Hepatocyte (in vitro differentiated cells): ENCODE results near the gene PRDM16. TPM values are rescaled to one million over a fixed set of nuclear protein-coding genes. Genes with fewer than 3 reads are reported as not detected.

Experiments
- DNase-seq: peaks from one replicate; pipeline ENCODE4 v3.0.0-alpha.2; 2016; ENCODE audit warnings: low spot score
- H2AFZ ChIP-seq: fragments of 200-600 bp; sonication (generic); 2 replicates; pipeline ENCODE4 v1.6.0; 2016; ENCODE audit warnings: antibody characterized with exemption, mild to moderate bottlenecking
- H3K27ac ChIP-seq: fragments of 200-600 bp; sonication (generic); 2 replicates; pipeline ENCODE4 v1.5.1; 2016; ENCODE audit warnings: mild to moderate bottlenecking
- H3K27me3 ChIP-seq: fragments of 200-600 bp; sonication (generic); 2 replicates; pipeline ENCODE4 v1.6.1; 2016
- H3K36me3 ChIP-seq: fragments of 200-600 bp; sonication (generic); replicated peaks from 2 replicates; pipeline ENCODE4 v1.5.1; 2016; ENCODE audit warnings: low read depth; ENCODE audit not compliant: insufficient read depth
- H3K4me1 ChIP-seq: fragments of 200-600 bp; sonication (generic); 2 replicates; pipeline ENCODE4 v1.5.1; 2016; ENCODE audit warnings: mild to moderate bottlenecking, moderate library complexity; ENCODE audit not compliant: insufficient read depth
- H3K4me2 ChIP-seq: fragments of 200-600 bp; sonication (generic); 2 replicates; pipeline ENCODE4 v1.6.0; 2016
- H3K4me3 ChIP-seq: fragments of 200-600 bp; sonication (generic); 2 replicates; pipeline ENCODE4 v1.5.1; 2016; ENCODE audit warnings: mild to moderate bottlenecking
- H3K79me2 ChIP-seq: fragments of 200-600 bp; sonication (generic); 2 replicates; pipeline ENCODE4 v1.6.0; 2017; ENCODE audit warnings: mild to moderate bottlenecking
- H3K9me2 ChIP-seq: fragments of 200-600 bp; sonication (generic); replicated peaks from 2 replicates; pipeline ENCODE4 v1.6.0; 2017; ENCODE audit warnings: mild to moderate bottlenecking; ENCODE audit not compliant: insufficient read depth
- H3K9me3 ChIP-seq: fragments of 200-600 bp; sonication (generic); 2 replicates; pipeline ENCODE4 v1.5.1; 2016; ENCODE audit warnings: low read depth, mild to moderate bottlenecking
- H4K20me1 ChIP-seq: fragments of 200-600 bp; sonication (generic); 2 replicates; pipeline ENCODE4 v1.6.0; 2016; ENCODE audit warnings: mild to moderate bottlenecking; ENCODE audit not compliant: insufficient read depth, poor library complexity, severe bottlenecking
- CTCF ChIP-seq: fragments of 200-600 bp; sonication (generic); IDR thresholded peaks from 2 replicates; pipeline ENCODE4 v1.5.1; 2016; ENCODE audit warnings: antibody characterized with exemption, mild to moderate bottlenecking; ENCODE audit not compliant: poor library complexity
- EZH2 ChIP-seq: fragments of 200-600 bp; sonication (generic); IDR thresholded peaks from 2 replicates; pipeline ENCODE4 v1.6.1; 2016; ENCODE audit warnings: antibody characterized with exemption, mild to moderate bottlenecking, borderline replicate concordance
- EZH2phosphoT487 ChIP-seq: fragments of 200-600 bp; sonication (generic); IDR thresholded peaks from one replicate; pipeline ENCODE4 v1.6.1; 2018; ENCODE audit warnings: antibody characterized with exemption, mild to moderate bottlenecking, low read depth, moderate library complexity; ENCODE audit not compliant: unreplicated experiment, severe bottlenecking
- WGBS: methylation state at CpG from one replicate; pipeline ENCODE4 v1.1.6; 2016; ENCODE audit warnings: low lambda C conversion rate; ENCODE audit errors: missing lambda C conversion rate; 5-methylcytosine and 5-hydroxymethylcytosine counted together
- polyA plus RNA-seq: library from polyadenylated mRNA; unstranded; fragments of >200 nt; fragmentation: Nextera tagmentation; extraction: Ambion mirVana; gene quantifications from 2 replicates; pipeline ENCODE4 v1.2.1, GENCODE V29; 2016
- total RNA-seq: library from RNA; depleted of rRNA; stranded (reverse); fragments of >200 nt; gene quantifications from 2 replicates; pipeline ENCODE4 v1.2.3, GENCODE V29; 2014

PRDM16 gene
- total and polyA plus RNA-seq, 2 experiments from 2014 or later = 8.1 to 9.9 TPM

DNA sequence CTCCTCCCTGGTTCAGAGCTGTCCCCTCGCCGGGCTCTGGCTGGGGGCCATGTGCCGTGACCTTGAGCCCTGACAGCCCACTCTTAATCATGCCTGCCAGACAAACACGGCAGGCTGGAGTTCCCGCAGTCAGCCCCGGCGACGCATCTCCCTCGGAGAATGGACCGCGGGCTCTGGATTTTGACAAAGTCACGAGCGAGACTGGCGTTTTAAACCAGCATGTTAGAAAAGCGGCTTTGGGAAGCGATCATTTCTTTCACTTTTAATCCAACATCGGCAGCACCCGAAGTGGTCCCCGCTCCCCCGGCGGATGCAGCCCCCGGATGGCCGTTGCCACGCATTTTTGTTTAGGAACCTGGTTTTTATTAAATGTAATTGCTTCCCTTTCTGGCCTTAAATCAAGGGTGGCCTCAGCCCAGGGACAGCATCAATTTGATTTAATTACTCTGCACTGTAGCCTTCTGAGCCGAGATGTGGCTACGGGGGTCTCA, 70.9 kb downstream of the PRDM16 start:
- H3K4me3 ChIP-seq = no peak overlapping the region
- H3K79me2 ChIP-seq = no peaks in the 10 kb centered on the region
- peaks cover 18% of the 10 kb centered on the region for H3K4me1 ChIP-seq
- TF ChIP-seq EZH2 (no peak), CTCF (no peak), EZH2phosphoT487 (no peak)
- no peaks in the 10 kb centered on the region for H4K20me1 ChIP-seq
- H3K36me3 ChIP-seq = no peaks in the 10 kb centered on the region
- peak overlapping the region; percentile 69 for H3K4me2 ChIP-seq
- no peaks in the 10 kb centered on the region for H3K9me3 ChIP-seq
- WGBS = 50% methylated on average over 26 of the region's 26 CpGs
- H3K9me2 ChIP-seq = no peaks in the 10 kb centered on the region
- no peak for DNase-seq
- H3K27ac ChIP-seq = no peak overlapping the region
- no peaks in the 10 kb centered on the region for H3K27me3 ChIP-seq
- no peak overlapping the region for H2AFZ ChIP-seq

- Histone ChIP-seq H3K9me2 (no peaks in the 10 kb centered on the region), H3K9me3 (no peaks in the 10 kb centered on the region), H2AFZ (no peak overlapping the region), H4K20me1 (no peaks in the 10 kb centered on the region), H3K4me1 (peaks cover 12% of the 10 kb centered on the region), H3K79me2 (no peaks in the 10 kb centered on the region), H3K27ac (no peak overlapping the region), H3K36me3 (no peaks in the 10 kb centered on the region), H3K4me2 (peak overlapping the region; percentile 69), H3K27me3 (no peaks in the 10 kb centered on the region), H3K4me3 (no peak overlapping the region)
- no peak for TF ChIP-seq EZH2phosphoT487
- TF ChIP-seq CTCF = no peak
- TF ChIP-seq EZH2 = no peak
- DNase-seq = no peak
- 58% methylated on average over 19 of the region's 19 CpGs for WGBS
Measured at GRCh38 chr1:3140437-3140836, 71.4 kb downstream of the PRDM16 start.

- Histone ChIP-seq H3K4me3 (no peak overlapping the region), H3K9me3 (no peaks in the 10 kb centered on the region), H3K9me2 (no peaks in the 10 kb centered on the region), H3K27ac (no peak overlapping the region), H3K36me3 (no peaks in the 10 kb centered on the region), H3K27me3 (no peaks in the 10 kb centered on the region), H4K20me1 (no peaks in the 10 kb centered on the region), H3K79me2 (no peaks in the 10 kb centered on the region), H3K4me2 (no peak overlapping the region), H3K4me1 (peaks cover 5% of the 10 kb centered on the region), H2AFZ (no peak overlapping the region)
- no peak for DNase-seq
- TF ChIP-seq CTCF (no peak), EZH2phosphoT487 (no peak), EZH2 (no peak)
- WGBS = 81% methylated on average over 13 of the region's 13 CpGs
Measured at GRCh38 chr1:3141129-3141528, 72.1 kb downstream of the PRDM16 start.

DNA sequence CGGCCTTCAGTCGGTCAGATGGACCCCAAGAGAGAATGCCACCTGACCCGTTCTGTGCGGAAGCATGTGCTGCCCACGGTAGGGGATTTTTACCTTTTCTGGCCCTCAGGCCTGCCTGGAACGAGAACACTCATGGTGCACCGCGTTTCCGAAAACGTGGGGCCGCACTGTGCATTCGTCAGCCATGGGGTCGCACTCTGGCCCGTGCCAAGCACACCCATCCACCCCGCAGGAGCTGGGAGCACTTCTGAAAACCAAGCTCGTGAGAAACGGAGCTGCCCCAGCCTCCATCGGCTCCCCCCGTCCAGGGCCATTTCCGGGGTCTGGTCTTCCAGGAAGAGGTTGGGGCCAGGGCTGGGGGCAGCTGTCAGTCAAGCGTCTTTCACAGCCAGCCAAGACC, 72.8 kb downstream of the PRDM16 start:
- no peak for TF ChIP-seq CTCF
- no peak for TF ChIP-seq EZH2phosphoT487
- TF ChIP-seq EZH2 = no peak
- no peak overlapping the region for H3K4me3 ChIP-seq
- H3K4me2 ChIP-seq = no peak overlapping the region
- H3K9me2 ChIP-seq = no peaks in the 10 kb centered on the region
- no peaks in the 10 kb centered on the region for H3K36me3 ChIP-seq
- DNase-seq = no peak
- no peaks in the 10 kb centered on the region for H3K79me2 ChIP-seq
- WGBS = 83% methylated on average over 21 of the region's 21 CpGs
- peaks cover 2% of the 10 kb centered on the region for H3K4me1 ChIP-seq
- H4K20me1 ChIP-seq = no peaks in the 10 kb centered on the region
- H2AFZ ChIP-seq = no peak overlapping the region
- H3K27me3 ChIP-seq = no peaks in the 10 kb centered on the region
- H3K27ac ChIP-seq = no peak overlapping the region
- no peaks in the 10 kb centered on the region for H3K9me3 ChIP-seq
